Fibroblast of lung (primary cell): Measurements from ENCODE around the gene DMWD. TPM values are rescaled to one million over a fixed set of nuclear protein-coding genes. Genes with fewer than 3 reads are reported as not detected.

ENCODE experiments used
- DNase-seq, 2 donors: peaks; one replicate each; pipeline versions ENCODE4 v3.0.0 to v3.0.0-alpha.2; 2010; ENCODE audit warnings: low read depth in 2 of 2
- H2AFZ ChIP-seq: 2 replicates; pipeline ENCODE4 v1.5.1; 2012; ENCODE audit warnings: low read length, control low read depth, inconsistent platforms
- H3K27ac ChIP-seq: 2 replicates; pipeline ENCODE4 v1.5.1; 2011; ENCODE audit warnings: low read length, control low read depth; ENCODE audit not compliant: insufficient read depth
- H3K27me3 ChIP-seq: 2 replicates; pipeline ENCODE4 v1.5.1; 2011; ENCODE audit warnings: mild to moderate bottlenecking, low read length; ENCODE audit not compliant: control insufficient read depth, insufficient read depth
- H3K36me3 ChIP-seq: 2 replicates; pipeline ENCODE4 v1.5.1; 2011; ENCODE audit warnings: low read length; ENCODE audit not compliant: control insufficient read depth, insufficient read depth
- H3K4me1 ChIP-seq: 2 replicates; pipeline ENCODE4 v1.5.1; 2011; ENCODE audit warnings: low read length; ENCODE audit not compliant: control insufficient read depth, insufficient read depth; ENCODE audit errors: extremely low read depth
- H3K4me2 ChIP-seq: 2 replicates; pipeline ENCODE4 v1.5.1; 2011; ENCODE audit warnings: low read length, control low read depth; ENCODE audit not compliant: insufficient read depth; ENCODE audit errors: extremely low read depth
- H3K4me3 ChIP-seq, 4 experiments: fragments of 200-600 bp in 1 of 4; sonication (generic) in 1 of 4; replicated peaks in 1 of 4; 2 replicates each; pipeline ENCODE4 v1.5.1; 2011 to 2016; ENCODE audit warnings: low read length in 4 of 4, low read depth in 3 of 4, mild to moderate bottlenecking in 3 of 4, control low read depth in 2 of 4, inconsistent platforms in 1 of 4, mixed read lengths in 1 of 4; ENCODE audit not compliant: insufficient read depth in 1 of 4; ENCODE audit errors: control extremely low read depth in 1 of 4
- H3K79me2 ChIP-seq: 2 replicates; pipeline ENCODE4 v1.5.1; 2012; ENCODE audit warnings: mild to moderate bottlenecking, low read length, inconsistent platforms; ENCODE audit not compliant: control insufficient read depth, insufficient read depth
- H3K9ac ChIP-seq: 2 replicates; pipeline ENCODE4 v1.5.1; 2011; ENCODE audit warnings: mild to moderate bottlenecking, low read length, control low read depth; ENCODE audit not compliant: insufficient read depth
- H3K9me3 ChIP-seq: 2 replicates; pipeline ENCODE4 v1.5.1; 2012; ENCODE audit warnings: low read depth, low read length; ENCODE audit not compliant: control insufficient read depth, insufficient read depth
- H4K20me1 ChIP-seq: 2 replicates; pipeline ENCODE4 v1.5.1; 2011; ENCODE audit warnings: low read length; ENCODE audit not compliant: control insufficient read depth, insufficient read depth; ENCODE audit errors: extremely low read depth
- EZH2 ChIP-seq: IDR thresholded peaks from 2 replicates; pipeline ENCODE4 v1.5.1; 2012; ENCODE audit warnings: low read length, control low read depth, mild to moderate bottlenecking; ENCODE audit errors: missing control alignments
- polyA plus RNA-seq, 2 donors: library from polyadenylated mRNA; depleted of rRNA in 1 of 2; stranded (reverse) in 1 of 2; unstranded in 1 of 2; fragments of >200 nt; gene quantifications; 2 replicates each; pipeline ENCODE4 v1.2.1, GENCODE V29; 2011 to 2012; ENCODE audit warnings: missing spikeins in 1 of 2
- total RNA-seq: library from RNA; depleted of rRNA; stranded (reverse); fragments of >200 nt; gene quantifications from 2 replicates; pipeline ENCODE4 v1.2.1, GENCODE V29; 2014
- TF ChIP-seq, protein P1 (sequence below), 2 donors: IDR thresholded peaks in 1 of 2; conservative IDR thresholded peaks in 1 of 2; 1 replicate in 1 of 2; 2 replicates in 1 of 2; pipeline ENCODE4 v1.5.1; 2011 to 2012; ENCODE audit warnings: low read length in 2 of 2, control low read depth in 1 of 2, inconsistent platforms in 1 of 2, low read depth in 1 of 2, mild to moderate bottlenecking in 1 of 2

Gene DMWD
- total and polyA plus RNA-seq, 2 donors (not counting 1 experiment from before 2014, with no cell fraction given), result 18.1 to 33.5 TPM

DNA sequence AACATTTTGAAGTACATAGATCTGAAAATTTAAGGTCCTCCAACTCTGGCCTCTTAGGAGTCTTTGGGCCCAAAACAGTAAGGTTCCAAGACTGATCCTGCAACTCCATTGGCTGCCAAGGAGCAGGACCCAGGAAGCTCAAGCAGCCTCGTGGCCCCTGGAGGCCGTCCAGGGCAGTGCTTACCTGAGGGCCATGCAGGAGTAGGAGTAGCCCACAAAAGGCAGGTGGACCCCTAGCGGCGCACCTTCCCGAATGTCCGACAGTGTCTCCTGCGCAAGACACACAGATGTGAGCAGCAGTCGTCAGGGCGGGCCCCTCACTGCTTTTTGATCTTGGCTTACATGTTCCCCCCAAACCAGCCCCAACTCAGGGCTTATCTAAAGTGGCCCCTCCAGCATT lies 17.9 kb downstream of the DMWD start:
- Histone ChIP-seq H4K20me1 (no peaks in the 10 kb centered on the region), H3K27ac (no peak overlapping the region), H3K27me3 (no peaks in the 10 kb centered on the region), H3K9ac (no peak overlapping the region), H3K36me3 (peaks cover 36% of the 10 kb centered on the region), H3K4me1 (peaks cover 2% of the 10 kb centered on the region), H3K4me3 (no peak overlapping the region), H3K79me2 (no peaks in the 10 kb centered on the region), H3K4me2 (no peak overlapping the region), H3K9me3 (no peaks in the 10 kb centered on the region), H2AFZ (no peak overlapping the region)
- DNase-seq, result no peak
- no peak for TF ChIP-seq EZH2
- TF ChIP-seq, protein P1, sequence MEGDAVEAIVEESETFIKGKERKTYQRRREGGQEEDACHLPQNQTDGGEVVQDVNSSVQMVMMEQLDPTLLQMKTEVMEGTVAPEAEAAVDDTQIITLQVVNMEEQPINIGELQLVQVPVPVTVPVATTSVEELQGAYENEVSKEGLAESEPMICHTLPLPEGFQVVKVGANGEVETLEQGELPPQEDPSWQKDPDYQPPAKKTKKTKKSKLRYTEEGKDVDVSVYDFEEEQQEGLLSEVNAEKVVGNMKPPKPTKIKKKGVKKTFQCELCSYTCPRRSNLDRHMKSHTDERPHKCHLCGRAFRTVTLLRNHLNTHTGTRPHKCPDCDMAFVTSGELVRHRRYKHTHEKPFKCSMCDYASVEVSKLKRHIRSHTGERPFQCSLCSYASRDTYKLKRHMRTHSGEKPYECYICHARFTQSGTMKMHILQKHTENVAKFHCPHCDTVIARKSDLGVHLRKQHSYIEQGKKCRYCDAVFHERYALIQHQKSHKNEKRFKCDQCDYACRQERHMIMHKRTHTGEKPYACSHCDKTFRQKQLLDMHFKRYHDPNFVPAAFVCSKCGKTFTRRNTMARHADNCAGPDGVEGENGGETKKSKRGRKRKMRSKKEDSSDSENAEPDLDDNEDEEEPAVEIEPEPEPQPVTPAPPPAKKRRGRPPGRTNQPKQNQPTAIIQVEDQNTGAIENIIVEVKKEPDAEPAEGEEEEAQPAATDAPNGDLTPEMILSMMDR (conservative IDR thresholded peaks at IDR 0.05 in 1 of 2, IDR thresholded peaks at IDR 0.05 in 1 of 2; ENCODE audit: low read depth in 1 of 2, low read length in 2 of 2), result no peak

DNA sequence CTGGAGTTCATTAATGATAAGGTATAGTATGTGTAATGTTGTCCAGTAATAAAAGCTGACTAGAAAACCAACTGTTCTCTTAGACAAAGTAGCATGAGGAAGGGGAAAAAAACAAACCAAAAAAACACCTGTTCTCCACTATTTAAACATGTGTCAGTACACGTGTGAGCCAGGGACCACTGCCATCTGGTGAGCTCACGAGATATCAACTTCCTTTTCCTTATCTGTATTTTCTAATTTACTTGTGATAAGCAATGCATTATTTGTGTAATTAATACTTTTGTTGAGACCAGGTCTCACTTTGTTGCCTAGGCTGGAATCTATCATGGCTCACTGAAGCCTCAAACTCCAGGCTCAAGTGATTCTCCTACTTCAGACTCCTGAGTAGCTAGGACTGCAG lies 19.3 kb downstream of the DMWD start:
- H3K9me3 ChIP-seq, result no peaks in the 10 kb centered on the region
- H3K4me3 ChIP-seq, result no peak overlapping the region
- peaks cover 4% of the 10 kb centered on the region for H3K4me1 ChIP-seq
- H3K9ac ChIP-seq, result no peak overlapping the region
- peaks cover 27% of the 10 kb centered on the region for H3K36me3 ChIP-seq
- DNase-seq, result no peak
- no peaks in the 10 kb centered on the region for H3K27me3 ChIP-seq
- H3K79me2 ChIP-seq, result no peaks in the 10 kb centered on the region
- H3K4me2 ChIP-seq, result no peak overlapping the region
- no peak overlapping the region for H2AFZ ChIP-seq
- no peaks in the 10 kb centered on the region for H4K20me1 ChIP-seq
- no peak overlapping the region for H3K27ac ChIP-seq
- TF ChIP-seq, protein P1 (conservative IDR thresholded peaks at IDR 0.05 in 1 of 2, IDR thresholded peaks at IDR 0.05 in 1 of 2; ENCODE audit: low read depth in 1 of 2, low read length in 2 of 2), result no peak
- no peak for TF ChIP-seq EZH2

DNA sequence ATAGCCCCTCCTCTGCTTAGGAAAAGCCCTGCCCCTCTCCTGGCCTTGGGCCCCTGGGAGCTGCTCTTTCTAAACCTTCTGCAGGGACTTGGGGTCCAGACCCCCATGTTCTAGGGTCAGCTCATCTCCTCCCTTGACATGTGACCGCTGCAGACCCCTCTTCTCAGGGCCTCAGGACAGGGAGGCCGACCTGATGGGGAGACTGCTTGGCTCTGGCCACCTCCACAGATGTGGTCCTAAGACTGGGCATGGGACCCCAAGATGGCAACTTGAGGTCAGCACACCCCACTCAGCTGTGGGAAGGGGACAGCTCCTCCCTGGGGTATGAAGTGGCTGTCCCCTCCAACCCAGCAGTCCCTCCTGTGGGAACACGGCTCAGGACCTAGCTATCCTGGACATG lies 19.7 kb downstream of the DMWD start:
- Histone ChIP-seq H3K27me3 (no peaks in the 10 kb centered on the region), H3K27ac (no peak overlapping the region), H3K36me3 (peaks cover 26% of the 10 kb centered on the region), H3K79me2 (no peaks in the 10 kb centered on the region), H3K4me2 (no peak overlapping the region), H2AFZ (no peak overlapping the region), H3K4me1 (peaks cover 4% of the 10 kb centered on the region), H3K9ac (no peak overlapping the region), H4K20me1 (no peaks in the 10 kb centered on the region), H3K4me3 (no peak overlapping the region), H3K9me3 (no peaks in the 10 kb centered on the region)
- TF ChIP-seq EZH2, result no peak
- TF ChIP-seq, protein P1 (conservative IDR thresholded peaks at IDR 0.05 in 1 of 2, IDR thresholded peaks at IDR 0.05 in 1 of 2; ENCODE audit: low read depth in 1 of 2, low read length in 2 of 2), result no peak
- DNase-seq, result no peak
